Measurements from ENCODE around the gene RNF5. TPM values are rescaled to one million over a fixed set of nuclear protein-coding genes. Genes with fewer than 3 reads are reported as not detected.

The RNF5 gene
- total and polyA plus RNA-seq, 2 of the 4 experiments (the other 2 are of a cell fraction): 18.8 to 41.4 TPM

DNA sequence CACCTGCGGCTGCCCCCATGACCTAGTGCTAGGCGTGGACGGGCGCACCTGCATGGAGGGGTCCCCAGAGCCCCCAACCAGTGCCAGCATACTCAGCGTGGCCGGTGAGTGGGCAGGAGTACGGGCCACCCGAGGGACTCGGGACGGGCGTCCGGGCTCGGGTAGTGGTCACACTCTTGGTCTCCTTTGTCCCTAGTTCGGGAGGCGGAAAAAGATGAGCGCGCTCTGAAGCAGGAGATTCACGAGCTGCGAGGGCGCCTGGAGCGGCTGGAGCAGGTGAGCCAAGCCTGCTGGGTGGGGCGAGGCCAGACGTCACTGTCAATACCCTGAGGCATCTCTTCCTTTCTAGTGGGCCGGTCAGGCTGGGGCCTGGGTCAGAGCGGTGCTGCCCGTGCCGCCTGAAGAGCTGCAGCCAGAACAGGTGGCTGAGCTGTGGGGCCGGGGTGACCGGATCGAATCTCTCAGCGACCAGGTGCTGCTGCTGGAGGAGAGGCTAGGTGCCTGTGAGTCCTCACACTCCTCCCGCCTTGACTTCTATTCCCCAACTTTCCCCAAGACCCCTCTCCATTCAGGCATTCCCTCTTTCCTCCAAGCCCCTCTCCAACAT, 10.9 kb upstream of the RNF5 start:
- H3K4ac ChIP-seq (ENCODE audit: low read depth, low read length): no peak overlapping the region
- no peak overlapping the region for H3K27ac ChIP-seq (ENCODE audit: insufficient read depth, low read length)
- H3K27me3 ChIP-seq (ENCODE audit: control insufficient read depth, insufficient read depth, low read length): no peaks in the 10 kb centered on the region
- WGBS, 2 experiments (ENCODE audit: extremely low coverage in 2 of 2, insufficient read length in 1 of 2): 85% methylated on average over 17 of the region's 32 CpGs; no CpG with 5 or more reads in 1 of the 2 experiments
- H3K14ac ChIP-seq (replicated peaks; ENCODE audit: low read depth, low read length): no peak overlapping the region
- H4K20me1 ChIP-seq (ENCODE audit: insufficient read depth, low read length): no peaks in the 10 kb centered on the region
- H2AFZ ChIP-seq (replicated peaks; ENCODE audit: low read length, poor library complexity): no peak overlapping the region
- no peak overlapping the region for H2BK120ac ChIP-seq (ENCODE audit: low read depth, low read length)
- in situ Hi-C loops (cut with MboI; ENCODE audit: low sequenced_read_pairs) (no loop called here), intact Hi-C loops (cut with micrococcal nuclease) (no loop called here), dilution Hi-C loops (cut with HindIII; ENCODE audit: low sequenced_read_pairs, unreplicated experiment) (no loop called here)
- no peak for DNase-seq
- H3K4me1 ChIP-seq (ENCODE audit: control insufficient read depth, insufficient read depth, low read length): peaks cover 3% of the 10 kb centered on the region; the same call in 1 of the 2 replicates
- peaks cover 60% of the 10 kb centered on the region for H3K36me3 ChIP-seq (ENCODE audit: control insufficient read depth, insufficient read depth, low read length)
- POLR2A ChIA-PET (ENCODE audit: unreplicated experiment): interaction anchor here (1.0 kb wide), 1 partner anchor 10 kb away, joined by 3 read pairs; no protein-coding TSS in a partner anchor
- no peak overlapping the region for H3K18ac ChIP-seq (ENCODE audit: low read depth, low read length)
- H4K91ac ChIP-seq (ENCODE audit: insufficient read depth, low read depth, low read length): no peak overlapping the region
- H3K9me3 ChIP-seq (ENCODE audit: control insufficient read depth, insufficient read depth, low read length): no peaks in the 10 kb centered on the region
- H2AK9ac ChIP-seq (replicated peaks; ENCODE audit: low read depth, low read length, poor library complexity): no peak overlapping the region
- H3K23ac ChIP-seq (ENCODE audit: low read depth, low read length): no peak overlapping the region
- no peak overlapping the region for H2BK5ac ChIP-seq (ENCODE audit: low read depth, low read length, poor library complexity, severe bottlenecking)
- ATAC-seq (ENCODE audit: low read depth): no peak
- no peak overlapping the region for H4K8ac ChIP-seq (ENCODE audit: low read depth in 2 of 2, low read length in 2 of 2)
- CTCF ChIA-PET: no interaction called here
- no peak overlapping the region for H4K5ac ChIP-seq (ENCODE audit: low read depth, low read length)
- no peak overlapping the region for H3K9ac ChIP-seq (ENCODE audit: low read depth, low read length)
- TF ChIP-seq FOS (IDR thresholded peaks at IDR 0.05; ENCODE audit: low read depth, low read length) (no peak), CHD1 (IDR thresholded peaks at IDR 0.05; ENCODE audit: low read depth, low read length) (no peak), POLR2A (IDR thresholded peaks at IDR 0.05; ENCODE audit: low read depth, low read length) (no peak), BHLHE40 (IDR thresholded peaks at IDR 0.05; ENCODE audit: low read depth, low read length) (no peak), CEBPB (IDR thresholded peaks at IDR 0.05; ENCODE audit: low read depth, low read length) (no peak), RCOR1 (IDR thresholded peaks at IDR 0.05; ENCODE audit: insufficient replicate concordance, low read length) (no peak), MAFK (IDR thresholded peaks at IDR 0.05; ENCODE audit: low read depth, low read length) (no peak), NFE2L2 (IDR thresholded peaks at IDR 0.05; ENCODE audit: low read depth, low read length) (no peak), RAD21 (IDR thresholded peaks at IDR 0.05; ENCODE audit: low read length) (no peak), RFX5 (IDR thresholded peaks at IDR 0.05; ENCODE audit: low read depth, low read length) (no peak), MXI1 (IDR thresholded peaks at IDR 0.05; ENCODE audit: borderline replicate concordance, low read depth, low read length) (no peak), SMC3 (IDR thresholded peaks at IDR 0.05; ENCODE audit: low read depth, low read length) (no peak), MAZ (IDR thresholded peaks at IDR 0.05; ENCODE audit: borderline replicate concordance, low read depth, low read length) (no peak)
- TF ChIP-seq, protein P1, sequence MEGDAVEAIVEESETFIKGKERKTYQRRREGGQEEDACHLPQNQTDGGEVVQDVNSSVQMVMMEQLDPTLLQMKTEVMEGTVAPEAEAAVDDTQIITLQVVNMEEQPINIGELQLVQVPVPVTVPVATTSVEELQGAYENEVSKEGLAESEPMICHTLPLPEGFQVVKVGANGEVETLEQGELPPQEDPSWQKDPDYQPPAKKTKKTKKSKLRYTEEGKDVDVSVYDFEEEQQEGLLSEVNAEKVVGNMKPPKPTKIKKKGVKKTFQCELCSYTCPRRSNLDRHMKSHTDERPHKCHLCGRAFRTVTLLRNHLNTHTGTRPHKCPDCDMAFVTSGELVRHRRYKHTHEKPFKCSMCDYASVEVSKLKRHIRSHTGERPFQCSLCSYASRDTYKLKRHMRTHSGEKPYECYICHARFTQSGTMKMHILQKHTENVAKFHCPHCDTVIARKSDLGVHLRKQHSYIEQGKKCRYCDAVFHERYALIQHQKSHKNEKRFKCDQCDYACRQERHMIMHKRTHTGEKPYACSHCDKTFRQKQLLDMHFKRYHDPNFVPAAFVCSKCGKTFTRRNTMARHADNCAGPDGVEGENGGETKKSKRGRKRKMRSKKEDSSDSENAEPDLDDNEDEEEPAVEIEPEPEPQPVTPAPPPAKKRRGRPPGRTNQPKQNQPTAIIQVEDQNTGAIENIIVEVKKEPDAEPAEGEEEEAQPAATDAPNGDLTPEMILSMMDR (conservative IDR thresholded peaks at IDR 0.05; ENCODE audit: low read depth, low read length): no peak
- TF ChIP-seq, protein P2, sequence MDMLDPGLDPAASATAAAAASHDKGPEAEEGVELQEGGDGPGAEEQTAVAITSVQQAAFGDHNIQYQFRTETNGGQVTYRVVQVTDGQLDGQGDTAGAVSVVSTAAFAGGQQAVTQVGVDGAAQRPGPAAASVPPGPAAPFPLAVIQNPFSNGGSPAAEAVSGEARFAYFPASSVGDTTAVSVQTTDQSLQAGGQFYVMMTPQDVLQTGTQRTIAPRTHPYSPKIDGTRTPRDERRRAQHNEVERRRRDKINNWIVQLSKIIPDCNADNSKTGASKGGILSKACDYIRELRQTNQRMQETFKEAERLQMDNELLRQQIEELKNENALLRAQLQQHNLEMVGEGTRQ (IDR thresholded peaks at IDR 0.05; ENCODE audit: low read depth, low read length): no peak
- TF ChIP-seq, protein P3, sequence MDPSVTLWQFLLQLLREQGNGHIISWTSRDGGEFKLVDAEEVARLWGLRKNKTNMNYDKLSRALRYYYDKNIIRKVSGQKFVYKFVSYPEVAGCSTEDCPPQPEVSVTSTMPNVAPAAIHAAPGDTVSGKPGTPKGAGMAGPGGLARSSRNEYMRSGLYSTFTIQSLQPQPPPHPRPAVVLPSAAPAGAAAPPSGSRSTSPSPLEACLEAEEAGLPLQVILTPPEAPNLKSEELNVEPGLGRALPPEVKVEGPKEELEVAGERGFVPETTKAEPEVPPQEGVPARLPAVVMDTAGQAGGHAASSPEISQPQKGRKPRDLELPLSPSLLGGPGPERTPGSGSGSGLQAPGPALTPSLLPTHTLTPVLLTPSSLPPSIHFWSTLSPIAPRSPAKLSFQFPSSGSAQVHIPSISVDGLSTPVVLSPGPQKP (IDR thresholded peaks at IDR 0.05; ENCODE audit: borderline replicate concordance, low read depth, low read length): no peak
- H2AK5ac ChIP-seq (ENCODE audit: low read depth, low read length): no peak overlapping the region
- BruUV-seq (replicated peaks): no TSS peak
- H3K56ac ChIP-seq (ENCODE audit: extremely low read depth, insufficient read depth, low read length): no peak overlapping the region
- H3K4me3 ChIP-seq (ENCODE audit: insufficient read depth, low read depth, low read length): no peak overlapping the region
- H2BK15ac ChIP-seq (ENCODE audit: low read depth, low read length): no peak overlapping the region
- peaks cover 9% of the 10 kb centered on the region for H3K9me1 ChIP-seq (ENCODE audit: insufficient read depth, low read length)
- no peak overlapping the region for H2BK20ac ChIP-seq (ENCODE audit: low read depth, low read length)
- no peak overlapping the region for H3K4me2 ChIP-seq (ENCODE audit: low read depth, low read length)
- H3K79me1 ChIP-seq (ENCODE audit: low read depth in 1 of 2, low read length in 2 of 2): peaks cover 0 to 21% of the 10 kb centered on the region in 2 experiments; a peak in 2 of 4 replicates

All from IMR-90 (cell line).